Activated T-helper 2 cell treated with anti-CD3 and anti-CD28 coated beads, Interferon-gamma antibody, Interleukin-2, Interleukin-4, amounts not matched to agents 10 μg/mL and 5 μg/mL and 100 μg/mL, durations not matched to agents 14 hours and 24 hours and 36 hours (primary cell): ENCODE data around the gene ARFGEF3. TPM values are rescaled to one million over a fixed set of nuclear protein-coding genes. Genes with fewer than 3 reads are reported as not detected.

Source experiments
- DNase-seq: peaks from one replicate; pipeline ENCODE4 v3.0.0; 2021; ENCODE audit warnings: low spot score
- H3K27ac Mint-ChIP-seq: one replicate; pipeline ENCODE4 v1.8.0; 2021; ENCODE audit warnings: mixed read lengths
- H3K27me3 Mint-ChIP-seq: one replicate; pipeline ENCODE4 v1.8.0; 2021; ENCODE audit warnings: low read depth, mixed read lengths
- H3K36me3 Mint-ChIP-seq: one replicate; pipeline ENCODE4 v1.8.0; 2021; ENCODE audit warnings: low read depth, mixed read lengths
- H3K4me1 Mint-ChIP-seq: one replicate; pipeline ENCODE4 v1.8.0; 2021; ENCODE audit warnings: low read depth, mixed read lengths
- H3K4me3 Mint-ChIP-seq: one replicate; pipeline ENCODE4 v1.8.0; 2021; ENCODE audit warnings: low read depth, mild to moderate bottlenecking, moderate library complexity, mixed read lengths
- H3K9me3 Mint-ChIP-seq: one replicate; pipeline ENCODE4 v1.8.0; 2021; ENCODE audit warnings: mixed read lengths
- intact Hi-C: fragments of 100-400 bp; cut with micrococcal nuclease; formaldehyde crosslinking; loops from one replicate; pipeline ENCODE4 v1.15.1; 2023
- total RNA-seq: library from RNA; stranded (reverse); gene quantifications from 2 replicates; pipeline ENCODE4 v1.2.3, GENCODE V29; 2022

Gene ARFGEF3
- total RNA-seq, 1 donor from 2014 or later, result 0.55 TPM

GRCh38 chr6:138229663-138230179 lies 68.0 kb downstream of the ARFGEF3 start:
- Mint-ChIP-seq H3K4me1 (no peaks in the 10 kb centered on the region), H3K9me3 (no peaks in the 10 kb centered on the region), H3K27ac (no peak overlapping the region), H3K36me3 (no peaks in the 10 kb centered on the region), H3K27me3 (peaks cover 12% of the 10 kb centered on the region), H3K4me3 (no peak overlapping the region)
- intact Hi-C loops, result no loop called here
- DNase-seq, result no peak

GRCh38 chr6:138230221-138230620 lies 68.5 kb downstream of the ARFGEF3 start:
- Mint-ChIP-seq H3K36me3 (no peaks in the 10 kb centered on the region), H3K4me3 (no peak overlapping the region), H3K27ac (no peak overlapping the region), H3K4me1 (no peaks in the 10 kb centered on the region), H3K9me3 (no peaks in the 10 kb centered on the region), H3K27me3 (peaks cover 14% of the 10 kb centered on the region)
- intact Hi-C loops, result no loop called here
- DNase-seq, result no peak

- Mint-ChIP-seq H3K36me3 (no peaks in the 10 kb centered on the region), H3K27me3 (peaks cover 14% of the 10 kb centered on the region), H3K27ac (no peak overlapping the region), H3K4me1 (no peaks in the 10 kb centered on the region), H3K4me3 (no peak overlapping the region), H3K9me3 (no peaks in the 10 kb centered on the region)
- DNase-seq, result no peak
- intact Hi-C loops, result no loop called here
These were observed 69.1 kb downstream of the ARFGEF3 start for GRCh38 chr6:138230759-138231380.

- Mint-ChIP-seq H3K9me3 (no peaks in the 10 kb centered on the region), H3K27ac (no peak overlapping the region), H3K4me1 (no peaks in the 10 kb centered on the region), H3K36me3 (no peaks in the 10 kb centered on the region), H3K27me3 (peaks cover 14% of the 10 kb centered on the region), H3K4me3 (no peak overlapping the region)
- intact Hi-C loops, result no loop called here
- no peak for DNase-seq
These were observed 69.7 kb downstream of the ARFGEF3 start for GRCh38 chr6:138231381-138231886.

- no peak for DNase-seq
- intact Hi-C loops, result no loop called here
- Mint-ChIP-seq H3K4me1 (no peaks in the 10 kb centered on the region), H3K27ac (no peak overlapping the region), H3K9me3 (no peaks in the 10 kb centered on the region), H3K36me3 (no peaks in the 10 kb centered on the region), H3K4me3 (no peak overlapping the region), H3K27me3 (peaks cover 12% of the 10 kb centered on the region)
These were observed 72.6 kb downstream of the ARFGEF3 start for GRCh38 chr6:138234363-138234762.

GRCh38 chr6:138235205-138235604 lies 73.5 kb downstream of the ARFGEF3 start:
- DNase-seq, result no peak
- Mint-ChIP-seq H3K9me3 (no peaks in the 10 kb centered on the region), H3K36me3 (no peaks in the 10 kb centered on the region), H3K27me3 (peaks cover 12% of the 10 kb centered on the region), H3K27ac (no peak overlapping the region), H3K4me3 (no peak overlapping the region), H3K4me1 (no peaks in the 10 kb centered on the region)
- intact Hi-C loops, result no loop called here

GRCh38 chr6:138235693-138236092 lies 74.0 kb downstream of the ARFGEF3 start:
- intact Hi-C loops, result no loop called here
- Mint-ChIP-seq H3K36me3 (no peaks in the 10 kb centered on the region), H3K9me3 (no peaks in the 10 kb centered on the region), H3K27me3 (peaks cover 12% of the 10 kb centered on the region), H3K27ac (no peak overlapping the region), H3K4me3 (no peak overlapping the region), H3K4me1 (no peaks in the 10 kb centered on the region)
- DNase-seq, result no peak

- Mint-ChIP-seq H3K9me3 (no peaks in the 10 kb centered on the region), H3K27ac (no peak overlapping the region)
- intact Hi-C loops, result no loop called here
These were observed 75.7 kb downstream of the ARFGEF3 start for GRCh38 chr6:138237463-138237862.

GRCh38 chr6:138238368-138238767 lies 76.6 kb downstream of the ARFGEF3 start:
- no peaks in the 10 kb centered on the region for H3K36me3 Mint-ChIP-seq

More at GRCh38 chr6:138237463-138237862, 75.7 kb downstream of the ARFGEF3 start:
- no peak for DNase-seq
- no peaks in the 10 kb centered on the region for H3K4me1 Mint-ChIP-seq
- H3K27me3 Mint-ChIP-seq, result peaks cover 10% of the 10 kb centered on the region
- no peaks in the 10 kb centered on the region for H3K36me3 Mint-ChIP-seq
- H3K4me3 Mint-ChIP-seq, result no peak overlapping the region

GRCh38 chr6:138239774-138240173 lies 78.0 kb downstream of the ARFGEF3 start:
- DNase-seq, result no peak
- H3K9me3 Mint-ChIP-seq, result no peaks in the 10 kb centered on the region
- no peak overlapping the region for H3K27ac Mint-ChIP-seq
- intact Hi-C loops, result no loop called here
- no peaks in the 10 kb centered on the region for H3K4me1 Mint-ChIP-seq
- no peak overlapping the region for H3K4me3 Mint-ChIP-seq
- H3K27me3 Mint-ChIP-seq, result peaks cover 9% of the 10 kb centered on the region
- H3K36me3 Mint-ChIP-seq, result no peaks in the 10 kb centered on the region

More at GRCh38 chr6:138238368-138238767, 76.6 kb downstream of the ARFGEF3 start:
- no peaks in the 10 kb centered on the region for H3K4me1 Mint-ChIP-seq
- intact Hi-C loops, result no loop called here
- no peak overlapping the region for H3K27ac Mint-ChIP-seq
- no peak for DNase-seq
- no peaks in the 10 kb centered on the region for H3K9me3 Mint-ChIP-seq
- peaks cover 10% of the 10 kb centered on the region for H3K27me3 Mint-ChIP-seq
- no peak overlapping the region for H3K4me3 Mint-ChIP-seq

- H3K27ac Mint-ChIP-seq, result no peak overlapping the region
- no peaks in the 10 kb centered on the region for H3K9me3 Mint-ChIP-seq
- H3K4me3 Mint-ChIP-seq, result no peak overlapping the region
- DNase-seq, result no peak
- H3K27me3 Mint-ChIP-seq, result peaks cover 7% of the 10 kb centered on the region
- H3K4me1 Mint-ChIP-seq, result no peaks in the 10 kb centered on the region
- intact Hi-C loops, result no loop called here
- no peaks in the 10 kb centered on the region for H3K36me3 Mint-ChIP-seq
These were observed 78.9 kb downstream of the ARFGEF3 start for GRCh38 chr6:138240476-138241245.

- Mint-ChIP-seq H3K9me3 (no peaks in the 10 kb centered on the region), H3K36me3 (no peaks in the 10 kb centered on the region), H3K27me3 (peaks cover 9% of the 10 kb centered on the region), H3K27ac (no peak overlapping the region), H3K4me3 (no peak overlapping the region), H3K4me1 (no peaks in the 10 kb centered on the region)
- intact Hi-C loops, result no loop called here
- no peak for DNase-seq
These were observed 79.6 kb downstream of the ARFGEF3 start for GRCh38 chr6:138241381-138241780.

GRCh38 chr6:138241934-138242333 lies 80.2 kb downstream of the ARFGEF3 start:
- Mint-ChIP-seq H3K4me3 (no peak overlapping the region), H3K36me3 (no peaks in the 10 kb centered on the region), H3K27me3 (peaks cover 9% of the 10 kb centered on the region), H3K4me1 (no peaks in the 10 kb centered on the region), H3K9me3 (no peaks in the 10 kb centered on the region), H3K27ac (no peak overlapping the region)
- DNase-seq, result no peak
- intact Hi-C loops, result no loop called here
